D721Med (cell line): Measurements from ENCODE around the gene MYO18B.

Experiments
- DNase-seq: peaks from one replicate; pipeline ENCODE4 v3.0.0; 2011; ENCODE audit warnings: low spot score; ENCODE audit not compliant: insufficient read length
- FAIRE-seq: peaks from 2 replicates; lab custom pipeline; 2011; peaks lifted over from hg19 to GRCh38; lab: Jason Lieb, UNC
- TF ChIP-seq, protein P1 (sequence below): IDR thresholded peaks from 2 replicates; pipeline ENCODE4 v1.5.1; 2012; ENCODE audit warnings: mild to moderate bottlenecking, control low read depth; ENCODE audit not compliant: insufficient read depth; ENCODE audit errors: missing control alignments

Gene MYO18B

DNA sequence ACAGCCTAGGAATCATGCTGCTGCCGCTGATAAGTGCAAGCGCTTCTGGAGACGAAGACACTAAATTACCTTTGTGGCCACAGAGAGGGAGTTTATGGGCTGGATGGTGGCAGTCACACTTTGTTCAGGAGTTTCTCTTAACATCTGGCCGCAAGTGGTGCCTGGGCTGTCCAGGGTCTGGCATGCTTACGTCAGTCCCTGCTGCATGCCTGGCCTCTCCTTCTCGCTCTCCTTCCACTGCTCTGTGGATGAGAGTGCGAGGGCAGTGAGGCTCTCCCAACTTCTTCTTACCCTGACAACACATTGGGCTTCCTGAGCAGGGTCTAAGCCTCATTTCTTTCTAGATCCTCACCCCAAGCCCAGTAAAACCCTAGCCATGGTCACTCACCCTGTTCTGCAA lies 266.6 kb downstream of the MYO18B start:
- TF ChIP-seq, protein P1, sequence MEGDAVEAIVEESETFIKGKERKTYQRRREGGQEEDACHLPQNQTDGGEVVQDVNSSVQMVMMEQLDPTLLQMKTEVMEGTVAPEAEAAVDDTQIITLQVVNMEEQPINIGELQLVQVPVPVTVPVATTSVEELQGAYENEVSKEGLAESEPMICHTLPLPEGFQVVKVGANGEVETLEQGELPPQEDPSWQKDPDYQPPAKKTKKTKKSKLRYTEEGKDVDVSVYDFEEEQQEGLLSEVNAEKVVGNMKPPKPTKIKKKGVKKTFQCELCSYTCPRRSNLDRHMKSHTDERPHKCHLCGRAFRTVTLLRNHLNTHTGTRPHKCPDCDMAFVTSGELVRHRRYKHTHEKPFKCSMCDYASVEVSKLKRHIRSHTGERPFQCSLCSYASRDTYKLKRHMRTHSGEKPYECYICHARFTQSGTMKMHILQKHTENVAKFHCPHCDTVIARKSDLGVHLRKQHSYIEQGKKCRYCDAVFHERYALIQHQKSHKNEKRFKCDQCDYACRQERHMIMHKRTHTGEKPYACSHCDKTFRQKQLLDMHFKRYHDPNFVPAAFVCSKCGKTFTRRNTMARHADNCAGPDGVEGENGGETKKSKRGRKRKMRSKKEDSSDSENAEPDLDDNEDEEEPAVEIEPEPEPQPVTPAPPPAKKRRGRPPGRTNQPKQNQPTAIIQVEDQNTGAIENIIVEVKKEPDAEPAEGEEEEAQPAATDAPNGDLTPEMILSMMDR, result no peak
- no peak for FAIRE-seq
- DNase-seq, result no peak

DNA sequence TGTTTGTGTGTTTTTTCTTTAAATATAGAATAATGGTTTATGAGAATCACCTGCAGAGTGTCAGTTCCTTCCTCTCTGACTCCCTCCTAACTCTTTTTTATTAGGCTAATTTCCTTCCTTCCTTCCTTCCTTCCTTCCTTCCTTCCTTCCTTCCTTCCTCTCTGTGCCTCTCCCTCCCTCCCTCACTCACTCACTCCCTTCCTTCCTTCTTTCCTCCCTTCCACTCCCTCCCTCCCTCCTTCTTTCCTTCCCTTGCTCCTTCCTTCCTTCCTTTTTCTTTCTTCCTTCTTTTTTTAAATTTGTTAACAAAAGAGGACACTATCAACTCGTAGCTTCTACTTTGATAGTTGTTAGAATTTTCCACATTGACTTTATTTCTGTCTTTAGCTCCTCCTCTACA lies 274.9 kb downstream of the MYO18B start:
- TF ChIP-seq, protein P1, result no peak
- DNase-seq, result no peak

DNA sequence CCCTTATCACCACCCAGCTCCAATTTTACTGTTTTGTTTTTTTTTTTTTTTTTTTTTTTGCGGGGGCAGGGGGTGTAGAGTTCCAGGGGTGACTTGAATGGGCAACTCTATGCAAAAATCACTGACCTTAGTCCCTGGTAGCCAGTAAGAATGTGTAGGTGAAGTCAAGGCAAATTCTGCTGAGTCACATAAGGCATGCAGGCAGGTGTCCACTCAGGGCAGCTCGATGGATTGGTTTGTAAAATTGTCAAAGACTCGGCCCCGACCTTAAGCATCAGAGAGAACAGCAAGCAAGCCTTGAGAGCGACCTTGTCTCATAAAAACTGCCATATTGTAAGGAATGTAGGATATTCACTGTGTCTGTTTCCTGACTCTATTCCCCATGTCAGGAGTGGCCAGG lies 275.9 kb downstream of the MYO18B start:
- FAIRE-seq, result no peak
- TF ChIP-seq, protein P1, result no peak
- DNase-seq, result no peak

More for the DNA sequence above, 274.9 kb downstream of the MYO18B start:
- FAIRE-seq, result no peak

DNA sequence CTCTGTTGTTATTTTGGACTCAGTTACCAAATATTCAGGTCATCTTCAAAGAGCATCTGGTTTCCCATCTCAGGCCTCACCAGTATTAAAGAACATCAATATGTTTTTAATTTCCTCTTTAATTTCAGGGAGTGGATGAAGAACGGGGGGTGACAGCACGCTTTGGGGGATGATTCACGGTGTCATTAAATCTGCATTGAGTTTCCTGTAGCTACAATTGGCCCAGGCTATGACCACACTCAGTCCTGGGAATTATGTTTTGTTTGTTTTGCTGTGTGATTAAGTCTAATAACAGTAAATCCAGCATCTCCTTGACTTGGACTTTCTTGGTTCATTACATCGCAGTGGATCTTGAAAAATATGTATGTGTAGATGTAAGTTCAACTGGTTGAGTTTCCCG lies 277.6 kb downstream of the MYO18B start:
- TF ChIP-seq, protein P1, result no peak
- DNase-seq (no peak), FAIRE-seq (no peak)

DNA sequence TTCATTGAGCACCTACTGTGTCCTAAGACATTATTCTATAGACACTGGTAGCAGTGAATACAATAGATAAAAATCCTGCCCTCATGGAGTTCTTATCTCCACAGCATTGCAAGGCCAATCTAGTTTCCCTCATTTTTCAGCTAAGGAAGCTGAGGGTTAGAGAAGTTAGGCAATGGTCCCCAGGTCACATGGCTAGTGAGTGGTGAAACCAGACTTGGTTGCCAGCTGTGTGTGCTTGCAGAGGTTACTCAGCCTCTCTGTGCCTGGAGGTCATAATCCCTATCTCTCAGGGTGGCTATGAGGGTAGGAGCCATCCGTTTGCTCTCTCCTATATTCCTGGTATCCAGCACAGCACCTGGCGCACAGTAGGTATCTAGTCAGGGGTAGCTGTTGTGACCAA lies 279.5 kb downstream of the MYO18B start:
- FAIRE-seq (no peak), DNase-seq (no peak)
- TF ChIP-seq, protein P1, result no peak

DNA sequence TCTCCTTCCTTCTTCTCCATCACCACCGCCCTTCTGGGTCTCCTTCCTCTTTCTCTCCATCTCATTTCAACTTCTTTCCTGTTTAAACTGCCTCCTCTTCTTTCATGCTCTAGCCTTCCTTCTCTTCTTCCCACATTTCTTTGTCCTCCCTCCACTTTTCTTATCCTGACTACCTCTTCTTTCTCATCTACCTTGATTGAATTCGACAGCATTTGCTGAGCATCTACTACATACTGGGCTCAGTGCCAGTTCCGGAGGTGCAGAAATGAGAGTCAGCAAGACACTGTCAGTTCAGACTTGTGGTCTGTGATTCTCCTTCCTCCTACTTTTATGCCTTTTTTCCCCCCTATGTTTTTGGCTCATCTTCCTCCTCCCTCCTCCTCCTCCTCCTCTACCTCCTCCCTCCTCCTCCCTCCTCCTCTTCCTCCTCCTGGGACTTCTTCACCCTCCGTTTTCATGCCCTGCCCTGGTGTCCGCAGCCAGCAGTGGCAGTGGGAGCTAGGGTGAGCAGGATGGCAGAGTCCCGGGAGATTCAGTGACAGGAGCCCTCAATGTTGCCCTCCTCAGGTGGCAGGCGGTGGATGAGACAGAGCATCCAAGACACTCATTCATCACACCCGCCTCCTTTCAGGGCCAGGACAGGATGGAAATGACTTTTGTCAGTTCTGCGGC lies 281.3 kb downstream of the MYO18B start:
- no peak for FAIRE-seq
- no peak for DNase-seq
- TF ChIP-seq, protein P1, result peak; percentile 6

DNA sequence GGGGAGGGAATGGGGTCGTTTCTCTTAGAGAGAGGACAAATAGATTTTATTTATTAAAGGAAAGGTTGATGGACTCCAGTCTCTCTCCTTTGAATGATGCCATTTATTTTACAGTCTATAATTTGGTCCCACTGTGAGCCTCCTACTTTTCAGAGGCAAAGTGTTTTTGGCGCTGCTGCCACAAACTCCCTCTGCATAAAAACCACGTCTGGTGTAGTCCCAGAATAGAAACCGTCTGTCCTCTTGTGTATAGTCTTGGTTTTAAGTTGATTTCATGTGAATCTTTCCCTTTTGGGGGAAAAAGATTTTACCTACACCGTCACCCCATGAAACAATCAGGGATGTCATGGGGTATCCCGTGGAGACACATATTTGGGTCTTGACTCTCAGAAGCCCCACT lies 283.6 kb downstream of the MYO18B start:
- TF ChIP-seq, protein P1, result no peak
- no peak for FAIRE-seq

More for the DNA sequence above, 283.6 kb downstream of the MYO18B start:
- no peak for DNase-seq
